ENCODE results near the gene CBR1.

DNA sequence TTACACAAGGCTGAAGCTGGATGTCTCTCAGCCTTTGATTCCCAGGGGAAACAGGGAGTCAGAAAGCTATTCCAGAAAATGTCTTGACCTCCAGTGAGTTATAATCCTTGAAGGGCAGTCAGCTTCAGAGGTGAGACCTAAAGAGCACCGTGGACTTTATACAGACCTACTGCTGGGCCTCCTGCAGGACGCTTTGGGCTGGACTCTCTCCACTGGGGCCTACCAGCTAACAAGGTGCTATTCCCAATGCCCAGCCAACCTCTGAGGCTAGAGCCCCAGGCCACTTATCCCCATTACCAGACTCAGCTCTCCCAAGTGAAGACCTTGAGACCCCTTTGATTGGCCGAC lies 16.1 kb upstream of the CBR1 start:
- TF ChIP-seq ZNF24 (IDR thresholded peaks at IDR 0.05) (no peak), KLF13 (tag; IDR thresholded peaks at IDR 0.05; ENCODE audit: borderline replicate concordance, low read depth) (no peak), NR2C2 (CRISPR knock-in tag; IDR thresholded peaks at IDR 0.05) (no peak), NR2C2 (tag; IDR thresholded peaks at IDR 0.05) (no peak), MCM7 (IDR thresholded peaks at IDR 0.05) (no peak), FOSL1 (tag; conservative IDR thresholded peaks at IDR 0.05) (no peak), SRF (CRISPR knock-in tag; IDR thresholded peaks at IDR 0.05) (no peak), POLR2H (tag; IDR thresholded peaks at IDR 0.05; ENCODE audit: low read depth) (no peak), KDM2B (CRISPR knock-in tag; IDR thresholded peaks at IDR 0.05) (no peak), COPS2 (conservative IDR thresholded peaks at IDR 0.05) (no peak), SMARCE1 (IDR thresholded peaks at IDR 0.05) (no peak), FIP1L1 (IDR thresholded peaks at IDR 0.05; ENCODE audit: low read depth, low read length, poor library complexity, severe bottlenecking) (no peak)
- TF ChIP-seq, protein P1, sequence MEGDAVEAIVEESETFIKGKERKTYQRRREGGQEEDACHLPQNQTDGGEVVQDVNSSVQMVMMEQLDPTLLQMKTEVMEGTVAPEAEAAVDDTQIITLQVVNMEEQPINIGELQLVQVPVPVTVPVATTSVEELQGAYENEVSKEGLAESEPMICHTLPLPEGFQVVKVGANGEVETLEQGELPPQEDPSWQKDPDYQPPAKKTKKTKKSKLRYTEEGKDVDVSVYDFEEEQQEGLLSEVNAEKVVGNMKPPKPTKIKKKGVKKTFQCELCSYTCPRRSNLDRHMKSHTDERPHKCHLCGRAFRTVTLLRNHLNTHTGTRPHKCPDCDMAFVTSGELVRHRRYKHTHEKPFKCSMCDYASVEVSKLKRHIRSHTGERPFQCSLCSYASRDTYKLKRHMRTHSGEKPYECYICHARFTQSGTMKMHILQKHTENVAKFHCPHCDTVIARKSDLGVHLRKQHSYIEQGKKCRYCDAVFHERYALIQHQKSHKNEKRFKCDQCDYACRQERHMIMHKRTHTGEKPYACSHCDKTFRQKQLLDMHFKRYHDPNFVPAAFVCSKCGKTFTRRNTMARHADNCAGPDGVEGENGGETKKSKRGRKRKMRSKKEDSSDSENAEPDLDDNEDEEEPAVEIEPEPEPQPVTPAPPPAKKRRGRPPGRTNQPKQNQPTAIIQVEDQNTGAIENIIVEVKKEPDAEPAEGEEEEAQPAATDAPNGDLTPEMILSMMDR (IDR thresholded peaks at IDR 0.05 in 2 of 3, conservative IDR thresholded peaks at IDR 0.05 in 1 of 3; ENCODE audit: insufficient read depth in 2 of 3, low read depth in 1 of 3, low read length in 3 of 3), result no peak
- TF ChIP-seq, protein P2, sequence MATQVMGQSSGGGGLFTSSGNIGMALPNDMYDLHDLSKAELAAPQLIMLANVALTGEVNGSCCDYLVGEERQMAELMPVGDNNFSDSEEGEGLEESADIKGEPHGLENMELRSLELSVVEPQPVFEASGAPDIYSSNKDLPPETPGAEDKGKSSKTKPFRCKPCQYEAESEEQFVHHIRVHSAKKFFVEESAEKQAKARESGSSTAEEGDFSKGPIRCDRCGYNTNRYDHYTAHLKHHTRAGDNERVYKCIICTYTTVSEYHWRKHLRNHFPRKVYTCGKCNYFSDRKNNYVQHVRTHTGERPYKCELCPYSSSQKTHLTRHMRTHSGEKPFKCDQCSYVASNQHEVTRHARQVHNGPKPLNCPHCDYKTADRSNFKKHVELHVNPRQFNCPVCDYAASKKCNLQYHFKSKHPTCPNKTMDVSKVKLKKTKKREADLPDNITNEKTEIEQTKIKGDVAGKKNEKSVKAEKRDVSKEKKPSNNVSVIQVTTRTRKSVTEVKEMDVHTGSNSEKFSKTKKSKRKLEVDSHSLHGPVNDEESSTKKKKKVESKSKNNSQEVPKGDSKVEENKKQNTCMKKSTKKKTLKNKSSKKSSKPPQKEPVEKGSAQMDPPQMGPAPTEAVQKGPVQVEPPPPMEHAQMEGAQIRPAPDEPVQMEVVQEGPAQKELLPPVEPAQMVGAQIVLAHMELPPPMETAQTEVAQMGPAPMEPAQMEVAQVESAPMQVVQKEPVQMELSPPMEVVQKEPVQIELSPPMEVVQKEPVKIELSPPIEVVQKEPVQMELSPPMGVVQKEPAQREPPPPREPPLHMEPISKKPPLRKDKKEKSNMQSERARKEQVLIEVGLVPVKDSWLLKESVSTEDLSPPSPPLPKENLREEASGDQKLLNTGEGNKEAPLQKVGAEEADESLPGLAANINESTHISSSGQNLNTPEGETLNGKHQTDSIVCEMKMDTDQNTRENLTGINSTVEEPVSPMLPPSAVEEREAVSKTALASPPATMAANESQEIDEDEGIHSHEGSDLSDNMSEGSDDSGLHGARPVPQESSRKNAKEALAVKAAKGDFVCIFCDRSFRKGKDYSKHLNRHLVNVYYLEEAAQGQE (IDR thresholded peaks at IDR 0.05; ENCODE audit: borderline replicate concordance), result no peak
- TF ChIP-seq, protein P2 (CRISPR knock-in tag; IDR thresholded peaks at IDR 0.05; ENCODE audit: low read depth), result no peak
- TF ChIP-seq, protein P3, sequence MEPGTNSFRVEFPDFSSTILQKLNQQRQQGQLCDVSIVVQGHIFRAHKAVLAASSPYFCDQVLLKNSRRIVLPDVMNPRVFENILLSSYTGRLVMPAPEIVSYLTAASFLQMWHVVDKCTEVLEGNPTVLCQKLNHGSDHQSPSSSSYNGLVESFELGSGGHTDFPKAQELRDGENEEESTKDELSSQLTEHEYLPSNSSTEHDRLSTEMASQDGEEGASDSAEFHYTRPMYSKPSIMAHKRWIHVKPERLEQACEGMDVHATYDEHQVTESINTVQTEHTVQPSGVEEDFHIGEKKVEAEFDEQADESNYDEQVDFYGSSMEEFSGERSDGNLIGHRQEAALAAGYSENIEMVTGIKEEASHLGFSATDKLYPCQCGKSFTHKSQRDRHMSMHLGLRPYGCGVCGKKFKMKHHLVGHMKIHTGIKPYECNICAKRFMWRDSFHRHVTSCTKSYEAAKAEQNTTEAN (CRISPR knock-in tag; IDR thresholded peaks at IDR 0.05), result no peak

Data from K562 (cell line).